Measurements from ENCODE around the gene MRC2. TPM values are rescaled to one million over a fixed set of nuclear protein-coding genes. Genes with fewer than 3 reads are reported as not detected.

The MRC2 gene
- polyA plus RNA-seq, 1 experiment = 61.6 TPM

GRCh38 chr17:62738281-62738680, 110.8 kb downstream of the MRC2 start:
- CTCF ChIA-PET = no interaction called here
- DNase-seq (ENCODE audit: low read depth, low spot score) = no peak
- no peak overlapping the region for H3K4me3 ChIP-seq (ENCODE audit: low read depth, low read length)
- H3K27me3 ChIP-seq (ENCODE audit: control insufficient read depth, insufficient read depth, low read length) = no peaks in the 10 kb centered on the region
- POLR2A ChIA-PET = no interaction called here
- H3K9me3 ChIP-seq (ENCODE audit: control insufficient read depth, insufficient read depth, low read length) = no peaks in the 10 kb centered on the region
- no peak overlapping the region for H3K27ac ChIP-seq (ENCODE audit: low read depth, low read length)
- no peak for TF ChIP-seq CTCF (IDR thresholded peaks at IDR 0.05; ENCODE audit: low read depth, low read length)

- no peaks in the 10 kb centered on the region for H3K27me3 ChIP-seq (ENCODE audit: control insufficient read depth, insufficient read depth, low read length)
- TF ChIP-seq CTCF (IDR thresholded peaks at IDR 0.05; ENCODE audit: low read depth, low read length) = no peak
- no peak overlapping the region for H3K27ac ChIP-seq (ENCODE audit: low read depth, low read length)
- H3K9me3 ChIP-seq (ENCODE audit: control insufficient read depth, insufficient read depth, low read length) = no peaks in the 10 kb centered on the region
- no peak overlapping the region for H3K4me3 ChIP-seq (ENCODE audit: low read depth, low read length)
- ChIA-PET POLR2A (interaction anchor here (1.0 kb wide), 1 partner anchor 15 kb away, joined by 3 read pairs; no protein-coding TSS in a partner anchor), CTCF (interaction anchor here (0.6 kb wide), 1 partner anchor 272 kb away, joined by 4 read pairs; no protein-coding TSS in a partner anchor)
- DNase-seq (ENCODE audit: low read depth, low spot score) = no peak
Observed at GRCh38 chr17:62739645-62740388, 112.3 kb downstream of the MRC2 start.

GRCh38 chr17:62741290-62741689, 113.8 kb downstream of the MRC2 start:
- no peak for TF ChIP-seq CTCF (IDR thresholded peaks at IDR 0.05; ENCODE audit: low read depth, low read length)
- CTCF ChIA-PET = no interaction called here
- POLR2A ChIA-PET = no interaction called here
- DNase-seq (ENCODE audit: low read depth, low spot score) = no peak
- Histone ChIP-seq H3K9me3 (ENCODE audit: control insufficient read depth, insufficient read depth, low read length) (no peaks in the 10 kb centered on the region), H3K27ac (ENCODE audit: low read depth, low read length) (no peak overlapping the region), H3K4me3 (ENCODE audit: low read depth, low read length) (no peak overlapping the region), H3K27me3 (ENCODE audit: control insufficient read depth, insufficient read depth, low read length) (no peaks in the 10 kb centered on the region)

Small RNA genes lying within 50 kb of the gene (small RNA-seq; reads per million reads assigned to genes)
- gene RF00019 (ENCODE audit: insufficient read length, low read depth) (not detected), gene RNU6-446P (ENCODE audit: insufficient read length, low read depth) (not detected)

Other genes starting within 250 kb of the MRC2 start
- not detected in 2 replicates for gene EFCAB3, start 247.1 kb upstream of the MRC2 start, polyA plus RNA-seq (2011; rRNA removed)
- 15.9 and 19.7 TPM in 2 replicates for gene METTL2A, start 203.8 kb upstream of the MRC2 start, polyA plus RNA-seq (2011; rRNA removed)
- gene TLK2, start 148.8 kb upstream of the MRC2 start, polyA plus RNA-seq (2011; rRNA removed) = 49.3 and 57.4 TPM in 2 replicates
- 0.14 and 0.25 TPM in 2 replicates for gene MARCHF10, start 180.6 kb downstream of the MRC2 start, polyA plus RNA-seq (2011; rRNA removed)

Data from AG04450 (cell line).